GM23338 (cell line): ENCODE data around the gene SOX2. TPM values are rescaled to one million over a fixed set of nuclear protein-coding genes. Genes with fewer than 3 reads are reported as not detected.

Source experiments
- ATAC-seq: fragments of 200-7000 bp; cut with Tn5 transposase; 3 replicates; pipeline ENCODE4 v1.9.1; 2020
- DNase-seq: peaks from one replicate; pipeline ENCODE4 v3.0.0-alpha.2; 2015; ENCODE audit warnings: low spot score
- H2AFZ ChIP-seq: fragments of 200-600 bp; sonication (generic); 2 replicates; pipeline ENCODE4 v1.8.0; 2016; ENCODE audit warnings: antibody characterized with exemption, mild to moderate bottlenecking, moderate library complexity
- H3F3A ChIP-seq: fragments of 200-600 bp; sonication (generic); replicated peaks from 2 replicates; pipeline ENCODE4 v1.8.0; 2017; ENCODE audit warnings: antibody characterized with exemption, mixed run types, low read depth
- H3K27ac ChIP-seq: fragments of 200-600 bp; sonication (generic); 2 replicates; pipeline ENCODE4 v1.6.1; 2016; ENCODE audit warnings: low read depth
- H3K27me3 ChIP-seq: fragments of 200-600 bp; sonication (generic); 2 replicates; pipeline ENCODE4 v1.8.0; 2016; ENCODE audit warnings: mild to moderate bottlenecking, mixed run types, moderate library complexity; ENCODE audit not compliant: insufficient read depth
- H3K36me3 ChIP-seq: fragments of 200-600 bp; sonication (generic); 2 replicates; pipeline ENCODE4 v1.8.0; 2016; ENCODE audit warnings: mild to moderate bottlenecking; ENCODE audit not compliant: insufficient read depth
- H3K4me1 ChIP-seq: fragments of 200-600 bp; sonication (generic); 2 replicates; pipeline ENCODE4 v1.8.0; 2016; ENCODE audit warnings: mild to moderate bottlenecking, moderate library complexity; ENCODE audit not compliant: insufficient read depth
- H3K4me2 ChIP-seq: fragments of 200-600 bp; sonication (generic); 2 replicates; pipeline ENCODE4 v1.7.1; 2017; ENCODE audit warnings: mixed run types
- H3K4me3 ChIP-seq: fragments of 200-600 bp; sonication (generic); 2 replicates; pipeline ENCODE4 v1.6.1; 2016; ENCODE audit warnings: mixed run types
- H3K79me2 ChIP-seq: fragments of 200-600 bp; sonication (generic); replicated peaks from 2 replicates; pipeline ENCODE4 v1.8.0; 2017; ENCODE audit warnings: mild to moderate bottlenecking; ENCODE audit not compliant: insufficient read depth
- H3K9me2 ChIP-seq: fragments of 200-600 bp; sonication (generic); 2 replicates; pipeline ENCODE4 v1.8.0; 2017; ENCODE audit not compliant: insufficient read depth
- H4K20me1 ChIP-seq: fragments of 200-600 bp; sonication (generic); replicated peaks from 2 replicates; pipeline ENCODE4 v1.8.0; 2017; ENCODE audit warnings: mild to moderate bottlenecking; ENCODE audit not compliant: insufficient read depth
- H3K27ac Mint-ChIP-seq: 2 replicates; pipeline ENCODE4 v1.8.0; 2020; ENCODE audit warnings: inconsistent platforms, mild to moderate bottlenecking, moderate library complexity, mixed read lengths
- H3K27me3 Mint-ChIP-seq: 3 replicates; pipeline ENCODE4 v1.8.0; 2022; ENCODE audit warnings: low read depth, mild to moderate bottlenecking, moderate library complexity, mixed read lengths, inconsistent platforms; ENCODE audit not compliant: insufficient read depth, poor library complexity
- H3K36me3 Mint-ChIP-seq: 3 replicates; pipeline ENCODE4 v1.8.0; 2021; ENCODE audit warnings: low read depth, mild to moderate bottlenecking, inconsistent platforms, moderate library complexity, mixed read lengths
- H3K4me1 Mint-ChIP-seq: 3 replicates; pipeline ENCODE4 v1.8.0; 2020; ENCODE audit warnings: mild to moderate bottlenecking, inconsistent platforms, mixed read lengths
- H3K4me3 Mint-ChIP-seq: 3 replicates; pipeline ENCODE4 v1.8.0; 2021; ENCODE audit warnings: moderate library complexity, mild to moderate bottlenecking, inconsistent platforms, mixed read lengths
- H3K9me3 Mint-ChIP-seq: 3 replicates; pipeline ENCODE4 v1.8.0; 2020; ENCODE audit warnings: moderate library complexity, mild to moderate bottlenecking, inconsistent platforms, mixed read lengths
- CREB1 ChIP-seq: fragments of 250-450 bp; sonication (Bioruptor Pico); IDR thresholded peaks from 2 replicates; pipeline ENCODE4 v1.5.0; 2020; ENCODE audit warnings: low read depth, mild to moderate bottlenecking, moderate library complexity
- CTCF ChIP-seq, 2 experiments: fragments of 200-600 bp in 1 of 2; sonication (generic) in 1 of 2; conservative IDR thresholded peaks; 2 replicates each; pipeline versions ENCODE4 v1.5.1 to v1.6.1; 2016 to 2017; ENCODE audit warnings: antibody characterized with exemption in 2 of 2, low read depth in 2 of 2, mild to moderate bottlenecking in 2 of 2, moderate library complexity in 1 of 2
- ETS1 ChIP-seq: IDR thresholded peaks from 2 replicates; pipeline ENCODE4 v1.6.1; 2016; ENCODE audit warnings: antibody characterized with exemption
- EZH2 ChIP-seq: fragments of 200-600 bp; sonication (generic); IDR thresholded peaks from one replicate; pipeline ENCODE4 v1.8.0; 2017; ENCODE audit warnings: antibody characterized with exemption, mild to moderate bottlenecking, low read depth; ENCODE audit not compliant: unreplicated experiment
- JUNB ChIP-seq: IDR thresholded peaks from one replicate; pipeline ENCODE4 v1.6.1; 2016; ENCODE audit warnings: antibody characterized with exemption; ENCODE audit not compliant: unreplicated experiment
- NANOG ChIP-seq: IDR thresholded peaks from 2 replicates; pipeline ENCODE4 v1.6.1; 2016; ENCODE audit warnings: antibody characterized with exemption, borderline replicate concordance
- REST ChIP-seq: IDR thresholded peaks from one replicate; pipeline ENCODE4 v1.6.1; 2018; ENCODE audit warnings: antibody characterized with exemption; ENCODE audit not compliant: unreplicated experiment
- STAT1 ChIP-seq: IDR thresholded peaks from one replicate; pipeline ENCODE4 v1.6.1; 2016; ENCODE audit warnings: antibody characterized with exemption; ENCODE audit not compliant: unreplicated experiment
- ZNF331 ChIP-seq: fragments of 250-450 bp; sonication (Bioruptor Pico); IDR thresholded peaks from 2 replicates; pipeline ENCODE4 v1.5.0; 2020; ENCODE audit warnings: low read depth, mild to moderate bottlenecking, moderate library complexity
- polyA plus RNA-seq: library from polyadenylated mRNA; unstranded; fragments of >200 nt; fragmentation: Nextera tagmentation; extraction: Ambion mirVana; gene quantifications from 2 replicates; pipeline ENCODE4 v1.2.1, GENCODE V29; 2016
- total RNA-seq: library from RNA; depleted of rRNA; stranded (reverse); fragments of >200 nt; shearing (Covaris generic); gene quantifications from 2 replicates; pipeline ENCODE4 v1.2.3, GENCODE V29; 2014

The SOX2 gene
- total and polyA plus RNA-seq, 2 experiments from 2014 or later: 105 to 228 TPM

GRCh38 chr3:181703601-181704420, 7.9 kb upstream of the SOX2 start:
- peak; percentile 30 for ATAC-seq
- TF ChIP-seq CTCF (conservative IDR thresholded peaks at IDR 0.05; ENCODE audit: low read depth in 2 of 2) (no peak), ZNF331 (CRISPR knock-in tag) (no peak), EZH2 (no peak), CREB1 (CRISPR knock-in tag) (no peak), ETS1 (no peak), JUNB (no peak), STAT1 (no peak), REST (no peak), NANOG (no peak)
- peak overlapping the region; percentile 76 for H3K4me2 ChIP-seq
- H3K27ac ChIP-seq: no peak overlapping the region
- no peaks in the 10 kb centered on the region; the same call in 1 of the 2 replicates for H3F3A ChIP-seq
- no peaks in the 10 kb centered on the region for H3K79me2 ChIP-seq
- Mint-ChIP-seq H3K27me3 (peaks cover 48% of the 10 kb centered on the region), H3K4me3 (peak overlapping the region; percentile 86), H3K4me1 (peaks cover 84% of the 10 kb centered on the region), H3K9me3 (no peaks in the 10 kb centered on the region), H3K36me3 (no peaks in the 10 kb centered on the region), H3K27ac (no peak overlapping the region)
- peaks cover 72% of the 10 kb centered on the region for H3K4me1 ChIP-seq
- no peaks in the 10 kb centered on the region for H3K9me2 ChIP-seq
- H4K20me1 ChIP-seq: no peaks in the 10 kb centered on the region
- H3K36me3 ChIP-seq: no peaks in the 10 kb centered on the region
- peaks cover 49% of the 10 kb centered on the region for H3K27me3 ChIP-seq
- DNase-seq: peak; percentile 76
- peak overlapping the region; percentile 38; the same call in 1 of the 2 replicates for H2AFZ ChIP-seq
- peak overlapping the region; percentile 54 for H3K4me3 ChIP-seq
